A172 (cell line): ENCODE measurements around the gene NSUN2. TPM values are rescaled to one million over a fixed set of nuclear protein-coding genes. Genes with fewer than 3 reads are reported as not detected.

Experiments
- DNase-seq: peaks from one replicate; pipeline ENCODE4 v3.0.0-alpha.2; 2015; ENCODE audit warnings: low spot score
- total RNA-seq: library from RNA; depleted of rRNA; stranded (reverse); fragments of >200 nt; shearing (Covaris generic); gene quantifications from 2 replicates; pipeline ENCODE4 v1.2.3, GENCODE V29; 2014

The NSUN2 gene
- total RNA-seq, 1 experiment from 2014 or later, result 95.3 TPM

GRCh38 chr5:6644794-6645241 lies 12.0 kb upstream of the NSUN2 start:
- DNase-seq, result no peak

- DNase-seq, result no peak
Observed at GRCh38 chr5:6642655-6643054, 9.8 kb upstream of the NSUN2 start.

- no peak for DNase-seq
Observed at GRCh38 chr5:6638236-6638635, 5.4 kb upstream of the NSUN2 start.

- no peak for DNase-seq
Observed at GRCh38 chr5:6637590-6637989, 4.7 kb upstream of the NSUN2 start.

GRCh38 chr5:6637022-6637421 lies 4.2 kb upstream of the NSUN2 start:
- DNase-seq, result no peak

GRCh38 chr5:6636293-6636692 lies 3.4 kb upstream of the NSUN2 start:
- DNase-seq, result no peak

- no peak for DNase-seq
Observed at GRCh38 chr5:6634788-6635430, 2.1 kb upstream of the NSUN2 start.

GRCh38 chr5:6634306-6634705 lies 1.5 kb upstream of the NSUN2 start:
- no peak for DNase-seq

- DNase-seq, result peak; percentile 11
Observed at GRCh38 chr5:6633469-6634245, 813 bp upstream of the NSUN2 start.

GRCh38 chr5:6632324-6632887 lies 438 bp downstream of the NSUN2 start:
- peak; percentile 33 for DNase-seq

GRCh38 chr5:6631441-6631840 lies 1.4 kb downstream of the NSUN2 start:
- DNase-seq, result no peak

- DNase-seq, result no peak
Observed at GRCh38 chr5:6626508-6626907, 6.3 kb downstream of the NSUN2 start.

- no peak for DNase-seq
Observed at GRCh38 chr5:6623941-6624340, 8.9 kb downstream of the NSUN2 start.

GRCh38 chr5:6623228-6623627 lies 9.6 kb downstream of the NSUN2 start:
- no peak for DNase-seq

GRCh38 chr5:6616632-6617031 lies 16.2 kb downstream of the NSUN2 start:
- no peak for DNase-seq

- DNase-seq, result no peak
Observed at GRCh38 chr5:6615034-6615815, 17.6 kb downstream of the NSUN2 start.

- no peak for DNase-seq
Observed at GRCh38 chr5:6611334-6612256, 21.2 kb downstream of the NSUN2 start.

- DNase-seq, result no peak
Observed at GRCh38 chr5:6608016-6608415, 24.8 kb downstream of the NSUN2 start.

GRCh38 chr5:6607559-6607936 lies 25.3 kb downstream of the NSUN2 start:
- DNase-seq, result no peak

- no peak for DNase-seq
Observed at GRCh38 chr5:6606884-6607558, 25.8 kb downstream of the NSUN2 start.

- no peak for DNase-seq
Observed at GRCh38 chr5:6604946-6605345, 27.9 kb downstream of the NSUN2 start.
